ENCODE results near the gene BAZ2A. TPM values are rescaled to one million over a fixed set of nuclear protein-coding genes. Genes with fewer than 3 reads are reported as not detected.

BAZ2A gene
- total RNA-seq, 1 donor from 2014 or later, result 116 TPM

DNA sequence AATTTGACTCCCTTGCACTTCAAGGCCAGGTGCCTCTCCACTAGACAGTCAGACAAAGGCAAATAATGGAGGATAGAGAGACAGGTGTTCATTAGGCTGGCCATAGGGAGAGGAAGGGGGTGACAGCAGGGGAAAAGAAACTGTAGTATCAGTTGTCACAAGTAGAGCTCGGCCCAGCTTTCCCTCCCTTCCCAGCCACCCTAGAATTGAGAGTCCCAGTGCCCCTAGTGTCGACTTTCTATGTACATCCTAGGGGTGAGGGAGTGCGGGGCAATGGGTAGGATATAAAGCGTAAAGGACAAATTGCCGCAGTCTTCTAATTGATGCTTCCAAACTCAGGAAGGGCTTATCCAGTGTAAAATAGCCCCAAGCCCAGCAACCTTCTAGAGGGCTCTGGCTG, 39.0 kb downstream of the BAZ2A start:
- Mint-ChIP-seq H3K4me3 (no peak overlapping the region), H3K4me1 (peaks cover 30% of the 10 kb centered on the region), H3K9me3 (no peaks in the 10 kb centered on the region), H3K27ac (ENCODE audit: unreplicated experiment) (peak overlapping the region; percentile 84), H3K27me3 (ENCODE audit: low read depth) (no peaks in the 10 kb centered on the region), H3K36me3 (ENCODE audit: low read depth) (peaks cover 5% of the 10 kb centered on the region)
- TF ChIP-seq, protein P1, sequence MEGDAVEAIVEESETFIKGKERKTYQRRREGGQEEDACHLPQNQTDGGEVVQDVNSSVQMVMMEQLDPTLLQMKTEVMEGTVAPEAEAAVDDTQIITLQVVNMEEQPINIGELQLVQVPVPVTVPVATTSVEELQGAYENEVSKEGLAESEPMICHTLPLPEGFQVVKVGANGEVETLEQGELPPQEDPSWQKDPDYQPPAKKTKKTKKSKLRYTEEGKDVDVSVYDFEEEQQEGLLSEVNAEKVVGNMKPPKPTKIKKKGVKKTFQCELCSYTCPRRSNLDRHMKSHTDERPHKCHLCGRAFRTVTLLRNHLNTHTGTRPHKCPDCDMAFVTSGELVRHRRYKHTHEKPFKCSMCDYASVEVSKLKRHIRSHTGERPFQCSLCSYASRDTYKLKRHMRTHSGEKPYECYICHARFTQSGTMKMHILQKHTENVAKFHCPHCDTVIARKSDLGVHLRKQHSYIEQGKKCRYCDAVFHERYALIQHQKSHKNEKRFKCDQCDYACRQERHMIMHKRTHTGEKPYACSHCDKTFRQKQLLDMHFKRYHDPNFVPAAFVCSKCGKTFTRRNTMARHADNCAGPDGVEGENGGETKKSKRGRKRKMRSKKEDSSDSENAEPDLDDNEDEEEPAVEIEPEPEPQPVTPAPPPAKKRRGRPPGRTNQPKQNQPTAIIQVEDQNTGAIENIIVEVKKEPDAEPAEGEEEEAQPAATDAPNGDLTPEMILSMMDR (conservative IDR thresholded peaks at IDR 0.05), result no peak
- DNase-seq (ENCODE audit: low read depth, low spot score), result no peak

DNA sequence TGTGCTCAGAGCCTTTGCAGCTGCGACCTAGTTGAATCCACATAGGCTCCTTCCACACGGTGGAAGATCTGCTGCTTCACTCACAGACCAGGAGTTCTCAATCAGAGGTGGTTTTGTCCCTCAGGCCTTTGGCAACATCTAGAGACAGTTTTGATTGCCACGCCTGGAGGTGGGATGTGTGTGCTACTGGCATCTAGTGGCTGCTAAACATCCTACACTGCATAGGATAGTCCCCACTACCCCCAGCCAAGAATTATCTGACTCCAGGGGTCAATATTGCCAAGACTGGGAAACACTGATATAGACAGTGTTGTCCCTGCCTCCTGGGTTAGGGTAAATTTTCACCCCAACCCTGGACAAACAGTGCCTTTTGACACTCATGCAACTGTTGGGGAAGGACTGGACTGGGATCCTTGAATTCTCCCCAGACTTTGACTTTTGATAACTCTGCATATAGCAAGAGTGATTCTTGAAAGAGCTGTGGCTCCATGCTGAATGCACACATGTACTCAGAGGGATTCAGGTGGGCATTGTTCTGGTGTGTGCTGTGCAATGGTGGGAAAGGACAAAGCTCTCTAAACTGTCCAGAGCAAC, 39.8 kb downstream of the BAZ2A start:
- TF ChIP-seq, protein P1 (conservative IDR thresholded peaks at IDR 0.05), result peak; percentile 53
- H3K4me3 Mint-ChIP-seq, result no peak overlapping the region
- no peaks in the 10 kb centered on the region for H3K9me3 Mint-ChIP-seq
- H3K36me3 Mint-ChIP-seq (ENCODE audit: low read depth), result peaks cover 5% of the 10 kb centered on the region
- no peak overlapping the region for H3K27ac Mint-ChIP-seq (ENCODE audit: unreplicated experiment)
- H3K27me3 Mint-ChIP-seq (ENCODE audit: low read depth), result no peaks in the 10 kb centered on the region
- peaks cover 30% of the 10 kb centered on the region for H3K4me1 Mint-ChIP-seq
- no peak for DNase-seq (ENCODE audit: low read depth, low spot score)

DNA sequence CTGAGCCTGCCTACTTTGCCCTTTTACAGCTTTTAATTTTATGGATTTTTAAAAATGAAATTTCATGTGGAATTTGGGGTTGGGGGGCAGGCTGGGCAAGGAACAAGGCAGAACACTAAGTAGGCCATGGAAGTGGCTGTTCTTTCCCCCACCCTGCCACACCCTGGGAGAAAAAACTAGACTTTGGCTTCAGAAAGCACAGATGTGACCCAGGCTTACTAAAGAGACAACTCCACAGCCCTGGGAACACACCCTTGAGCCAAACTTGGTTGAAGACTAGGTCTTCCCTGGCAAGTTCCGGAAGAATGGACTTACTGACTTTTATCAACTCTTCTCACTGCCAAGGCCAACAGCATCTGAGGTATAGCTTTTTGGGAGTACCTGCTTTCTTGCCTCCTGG, 40.3 kb downstream of the BAZ2A start:
- Mint-ChIP-seq H3K27ac (ENCODE audit: unreplicated experiment) (no peak overlapping the region), H3K4me1 (peaks cover 29% of the 10 kb centered on the region), H3K36me3 (ENCODE audit: low read depth) (peaks cover 5% of the 10 kb centered on the region), H3K27me3 (ENCODE audit: low read depth) (no peaks in the 10 kb centered on the region), H3K4me3 (no peak overlapping the region), H3K9me3 (no peaks in the 10 kb centered on the region)
- DNase-seq (ENCODE audit: low read depth, low spot score), result no peak
- TF ChIP-seq, protein P1 (conservative IDR thresholded peaks at IDR 0.05), result no peak

DNA sequence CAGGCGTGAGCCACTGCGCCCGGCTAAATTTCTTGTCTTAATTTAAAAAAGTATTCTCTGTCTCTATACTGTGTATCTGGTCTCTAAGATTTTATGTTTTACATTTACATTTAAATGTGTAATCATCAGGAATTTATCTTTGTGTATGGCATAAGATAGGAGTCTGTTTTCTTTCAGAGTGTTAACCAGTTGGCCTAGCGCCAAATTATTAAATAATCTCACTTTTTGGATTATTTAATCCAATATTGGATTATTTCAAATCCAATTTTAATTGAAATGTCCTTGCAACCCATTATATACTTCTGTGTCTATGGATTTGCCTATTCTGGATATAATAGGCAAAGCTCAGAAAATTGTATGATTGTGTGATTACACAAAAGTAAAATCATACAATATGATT, 45.0 kb downstream of the BAZ2A start:
- Mint-ChIP-seq H3K4me1 (peaks cover 1% of the 10 kb centered on the region), H3K27ac (ENCODE audit: unreplicated experiment) (no peak overlapping the region), H3K36me3 (ENCODE audit: low read depth) (peaks cover 7% of the 10 kb centered on the region), H3K9me3 (no peaks in the 10 kb centered on the region), H3K4me3 (no peak overlapping the region), H3K27me3 (ENCODE audit: low read depth) (no peaks in the 10 kb centered on the region)
- TF ChIP-seq, protein P1 (conservative IDR thresholded peaks at IDR 0.05), result no peak
- no peak for DNase-seq (ENCODE audit: low read depth, low spot score)

DNA sequence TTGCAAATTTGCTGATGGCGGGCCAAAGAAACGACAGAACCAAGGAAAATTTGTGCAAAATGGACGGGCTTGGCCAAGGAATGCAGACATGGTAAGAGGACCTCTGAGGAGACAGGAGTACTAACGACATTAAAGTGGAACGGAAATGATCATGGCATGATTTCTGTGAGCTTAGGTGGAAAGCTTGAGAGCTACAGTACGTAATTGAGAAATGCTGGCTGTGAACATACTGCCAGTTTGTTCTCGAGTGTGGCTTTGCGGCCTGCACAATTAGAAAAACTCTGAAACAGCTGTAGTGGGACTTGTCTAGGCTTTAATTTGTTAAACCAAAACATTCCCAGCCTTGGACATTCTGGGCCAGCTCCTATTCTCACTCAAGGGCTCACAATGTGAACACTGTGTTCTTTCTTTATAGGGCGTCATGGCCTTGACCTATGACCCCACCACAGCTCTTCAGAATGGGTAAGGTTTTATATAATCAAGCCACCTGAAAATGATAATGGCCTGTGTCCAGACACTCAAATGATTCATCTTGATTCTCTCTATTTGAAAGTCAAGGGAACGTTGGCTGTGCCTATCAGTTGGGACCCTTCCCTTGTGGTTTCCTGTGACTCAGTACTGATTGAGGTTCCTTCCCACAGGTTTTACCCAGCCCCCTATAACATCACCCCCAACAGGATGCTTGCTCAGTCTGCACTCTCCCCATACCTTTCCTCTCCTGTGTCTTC, 48.5 kb downstream of the BAZ2A start:
- Mint-ChIP-seq H3K36me3 (ENCODE audit: low read depth) (peaks cover 4% of the 10 kb centered on the region), H3K27me3 (ENCODE audit: low read depth) (no peaks in the 10 kb centered on the region), H3K4me3 (no peak overlapping the region), H3K4me1 (no peaks in the 10 kb centered on the region), H3K9me3 (no peaks in the 10 kb centered on the region), H3K27ac (ENCODE audit: unreplicated experiment) (no peak overlapping the region)
- TF ChIP-seq, protein P1 (conservative IDR thresholded peaks at IDR 0.05), result no peak
- no peak for DNase-seq (ENCODE audit: low read depth, low spot score)

Measured in neural crest cell (in vitro differentiated cells).